Glutamatergic neuron (in vitro differentiated cells): ENCODE measurements around the gene LCN6. TPM values are rescaled to one million over a fixed set of nuclear protein-coding genes. Genes with fewer than 3 reads are reported as not detected.
"Not testable (repeated sequence)": the region's sequence is repeated elsewhere in the genome, so short reads cannot be mapped to it uniquely, and the experiment has no call there.

ENCODE experiments used
- DNase-seq: peaks from one replicate; pipeline ENCODE4 v3.0.0; 2022
- H3K27ac Mint-ChIP-seq: one replicate; pipeline ENCODE4 v1.8.0; 2020; ENCODE audit warnings: mild to moderate bottlenecking, mixed read lengths, inconsistent platforms; ENCODE audit not compliant: unreplicated experiment
- H3K27me3 Mint-ChIP-seq: one replicate; pipeline ENCODE4 v1.8.0; 2020; ENCODE audit warnings: mild to moderate bottlenecking, moderate library complexity, mixed read lengths, inconsistent platforms; ENCODE audit not compliant: unreplicated experiment
- H3K36me3 Mint-ChIP-seq: one replicate; pipeline ENCODE4 v1.8.0; 2020; ENCODE audit warnings: mild to moderate bottlenecking, mixed read lengths, inconsistent platforms; ENCODE audit not compliant: unreplicated experiment
- H3K4me1 Mint-ChIP-seq: one replicate; pipeline ENCODE4 v1.8.0; 2020; ENCODE audit warnings: mild to moderate bottlenecking, low read depth, mixed read lengths, inconsistent platforms; ENCODE audit not compliant: unreplicated experiment
- H3K4me3 Mint-ChIP-seq: one replicate; pipeline ENCODE4 v1.8.0; 2020; ENCODE audit warnings: mild to moderate bottlenecking, mixed read lengths, inconsistent platforms; ENCODE audit not compliant: unreplicated experiment
- H3K9me3 Mint-ChIP-seq: one replicate; pipeline ENCODE4 v1.8.0; 2020; ENCODE audit warnings: mild to moderate bottlenecking, moderate library complexity, mixed read lengths, inconsistent platforms; ENCODE audit not compliant: unreplicated experiment
- total RNA-seq: library from RNA; stranded (reverse); fragmentation: NEBNext Ultra II Directional; extraction: Animal tissue kit (Norgen Biotek cat#: 25700); gene quantifications from one replicate; pipeline ENCODE4 v1.2.1, GENCODE V29; 2021; ENCODE audit not compliant: unreplicated experiment
- TF ChIP-seq, protein P1 (sequence below): fragments of 200-600 bp; sonication (generic); IDR thresholded peaks from one replicate; pipeline ENCODE4 v1.5.0; 2021; ENCODE audit not compliant: partially characterized antibody, unreplicated experiment

LCN6 gene
- total RNA-seq, 1 donor from 2014 or later = not detected

DNA sequence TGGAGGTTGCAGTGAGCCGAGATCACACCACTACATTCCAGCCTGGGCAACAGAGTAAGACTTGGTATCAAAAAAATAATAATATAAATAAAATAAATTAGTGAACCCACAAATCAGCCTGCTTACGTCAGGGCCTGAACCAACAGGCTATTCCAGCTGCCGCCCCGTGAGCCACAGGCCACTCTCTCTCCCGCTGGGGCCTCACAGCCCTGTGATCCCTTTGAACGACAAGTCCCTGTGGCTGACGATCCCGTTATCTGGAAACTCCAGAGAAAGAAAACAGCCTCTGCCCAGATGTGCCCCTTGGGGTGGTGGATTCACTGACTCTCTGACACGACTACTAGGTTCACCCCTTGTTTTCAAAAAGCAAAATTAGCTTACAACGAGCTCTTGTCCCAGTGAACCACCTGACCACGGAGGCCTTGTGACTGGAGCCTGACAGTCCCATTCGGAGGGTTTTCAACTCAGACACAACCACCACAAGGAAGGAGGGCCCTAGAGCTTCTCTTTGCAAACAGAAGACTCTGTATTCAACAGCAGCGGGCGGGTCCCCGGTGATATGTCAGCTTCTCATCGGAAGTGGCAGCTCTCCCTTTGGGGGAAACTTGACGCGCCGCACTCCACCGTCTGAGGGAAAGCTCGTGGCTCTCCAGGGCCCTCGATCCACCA, 40.3 kb downstream of the LCN6 start:
- H3K4me3 Mint-ChIP-seq = no peak overlapping the region
- H3K9me3 Mint-ChIP-seq = peaks cover 8% of the 10 kb centered on the region
- no peak for DNase-seq
- no peak overlapping the region for H3K27ac Mint-ChIP-seq
- TF ChIP-seq, protein P1, sequence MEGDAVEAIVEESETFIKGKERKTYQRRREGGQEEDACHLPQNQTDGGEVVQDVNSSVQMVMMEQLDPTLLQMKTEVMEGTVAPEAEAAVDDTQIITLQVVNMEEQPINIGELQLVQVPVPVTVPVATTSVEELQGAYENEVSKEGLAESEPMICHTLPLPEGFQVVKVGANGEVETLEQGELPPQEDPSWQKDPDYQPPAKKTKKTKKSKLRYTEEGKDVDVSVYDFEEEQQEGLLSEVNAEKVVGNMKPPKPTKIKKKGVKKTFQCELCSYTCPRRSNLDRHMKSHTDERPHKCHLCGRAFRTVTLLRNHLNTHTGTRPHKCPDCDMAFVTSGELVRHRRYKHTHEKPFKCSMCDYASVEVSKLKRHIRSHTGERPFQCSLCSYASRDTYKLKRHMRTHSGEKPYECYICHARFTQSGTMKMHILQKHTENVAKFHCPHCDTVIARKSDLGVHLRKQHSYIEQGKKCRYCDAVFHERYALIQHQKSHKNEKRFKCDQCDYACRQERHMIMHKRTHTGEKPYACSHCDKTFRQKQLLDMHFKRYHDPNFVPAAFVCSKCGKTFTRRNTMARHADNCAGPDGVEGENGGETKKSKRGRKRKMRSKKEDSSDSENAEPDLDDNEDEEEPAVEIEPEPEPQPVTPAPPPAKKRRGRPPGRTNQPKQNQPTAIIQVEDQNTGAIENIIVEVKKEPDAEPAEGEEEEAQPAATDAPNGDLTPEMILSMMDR = no peak
- peaks cover 7% of the 10 kb centered on the region for H3K4me1 Mint-ChIP-seq
- no peaks in the 10 kb centered on the region for H3K36me3 Mint-ChIP-seq
- H3K27me3 Mint-ChIP-seq = peaks cover 5% of the 10 kb centered on the region

DNA sequence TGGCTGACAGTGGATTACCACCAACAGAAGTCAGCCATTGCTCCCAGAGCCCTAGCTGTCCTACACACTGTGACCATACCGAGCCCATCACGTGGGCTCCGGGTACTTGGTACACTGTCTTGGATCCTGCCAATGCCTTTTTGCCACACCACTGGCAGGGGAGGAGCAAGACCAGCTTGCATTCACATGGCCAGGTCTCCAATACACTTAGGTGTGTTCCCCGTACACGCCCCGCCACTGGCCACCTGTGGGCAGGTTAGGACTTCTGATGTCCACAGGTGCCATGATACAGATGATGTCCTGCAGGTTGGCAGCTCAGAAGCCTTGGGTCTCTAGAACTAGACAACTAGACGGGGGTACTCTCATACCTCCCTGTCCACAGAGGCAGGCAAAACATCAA, 41.3 kb downstream of the LCN6 start:
- peaks cover 8% of the 10 kb centered on the region for H3K9me3 Mint-ChIP-seq
- no peak overlapping the region for H3K27ac Mint-ChIP-seq
- H3K27me3 Mint-ChIP-seq = peaks cover 5% of the 10 kb centered on the region
- H3K4me1 Mint-ChIP-seq = peaks cover 7% of the 10 kb centered on the region
- TF ChIP-seq, protein P1 = no peak
- no peak for DNase-seq
- no peaks in the 10 kb centered on the region for H3K36me3 Mint-ChIP-seq
- H3K4me3 Mint-ChIP-seq = no peak overlapping the region

DNA sequence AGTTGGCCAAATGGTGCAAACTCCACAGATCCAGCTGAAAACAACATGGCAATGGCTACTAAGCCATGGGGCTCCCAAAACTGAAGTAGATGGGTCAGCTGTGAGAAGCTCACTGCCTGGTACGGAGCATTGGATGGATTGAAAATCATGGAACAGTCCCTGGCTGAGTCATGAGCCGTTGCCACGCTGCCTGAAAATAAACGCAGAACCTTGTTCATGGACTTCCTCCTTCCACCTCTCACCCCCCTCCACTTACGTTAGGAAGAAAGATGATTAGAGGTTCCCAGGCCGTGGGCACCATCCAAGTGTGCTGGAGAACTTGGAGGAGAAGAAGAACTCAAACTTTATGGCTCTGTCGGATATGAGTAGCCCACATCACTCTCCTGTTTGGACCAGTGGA, 42.8 kb downstream of the LCN6 start:
- Mint-ChIP-seq H3K36me3 (no peaks in the 10 kb centered on the region), H3K4me3 (no peak overlapping the region), H3K27ac (no peak overlapping the region), H3K9me3 (peaks cover 5% of the 10 kb centered on the region), H3K27me3 (peaks cover 3% of the 10 kb centered on the region), H3K4me1 (peaks cover 6% of the 10 kb centered on the region)
- TF ChIP-seq, protein P1 = no peak
- DNase-seq = no peak

DNA sequence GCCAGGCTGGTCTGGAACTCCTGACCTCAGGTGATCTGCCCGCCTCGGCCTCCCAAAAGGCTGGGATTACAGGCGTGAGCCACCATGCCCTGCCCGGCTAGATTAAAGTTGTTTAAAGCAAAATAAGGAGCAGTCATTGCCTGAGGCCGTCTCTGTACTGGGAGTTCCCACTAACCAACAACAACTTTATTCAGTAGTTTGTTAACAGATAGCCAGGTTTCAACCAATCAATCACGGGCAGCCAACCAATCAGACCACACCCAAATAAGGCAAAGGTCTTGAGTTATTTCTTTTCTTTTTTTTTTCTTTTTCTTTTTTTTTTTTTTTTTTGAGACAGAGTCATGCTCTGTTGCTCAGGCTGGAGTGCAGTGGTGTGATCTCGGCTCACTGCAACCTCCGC, 43.6 kb downstream of the LCN6 start:
- H3K4me3 Mint-ChIP-seq, H3K36me3 Mint-ChIP-seq, DNase-seq, H3K9me3 Mint-ChIP-seq, H3K27me3 Mint-ChIP-seq, H3K4me1 Mint-ChIP-seq, H3K27ac Mint-ChIP-seq: not testable (repeated sequence)

DNA sequence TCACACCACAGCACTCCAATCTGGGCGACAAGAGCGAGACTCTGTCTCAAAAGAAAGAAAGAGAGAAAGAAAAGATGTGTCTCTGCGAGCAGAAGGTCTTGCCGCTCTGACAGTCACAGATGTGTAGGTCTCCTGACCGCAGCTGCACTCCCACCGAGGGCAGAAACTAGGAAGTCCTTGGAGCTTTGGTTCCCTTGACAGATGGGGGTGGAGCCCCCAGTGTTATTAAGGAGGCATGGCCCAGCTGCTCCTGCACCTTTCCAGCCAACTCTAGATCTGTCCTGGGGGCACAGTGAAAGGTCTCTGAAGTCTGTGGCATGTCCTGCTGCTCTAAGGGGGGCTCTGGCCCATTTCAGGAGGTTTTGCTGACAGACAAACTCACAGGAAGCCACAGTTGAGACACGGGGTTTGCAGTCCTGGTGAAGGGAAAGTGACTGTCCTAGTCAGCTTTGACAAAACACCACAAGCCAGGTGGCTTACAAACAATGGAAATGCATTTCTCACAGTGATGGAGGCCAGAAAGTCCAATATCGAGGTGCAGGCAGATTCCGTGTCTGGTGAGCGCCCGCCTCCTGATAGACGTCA, 45.0 kb downstream of the LCN6 start:
- Mint-ChIP-seq H3K36me3 (no peaks in the 10 kb centered on the region), H3K27me3 (peaks cover 3% of the 10 kb centered on the region), H3K27ac (peak overlapping the region; percentile 75), H3K9me3 (peaks cover 5% of the 10 kb centered on the region), H3K4me1 (peaks cover 6% of the 10 kb centered on the region), H3K4me3 (no peak overlapping the region)
- TF ChIP-seq, protein P1 = no peak
- no peak for DNase-seq
